Caki2 (cell line): ENCODE data around the gene NR2E1. TPM values are rescaled to one million over a fixed set of nuclear protein-coding genes. Genes with fewer than 3 reads are reported as not detected.

ENCODE experiments used
- total RNA-seq: library from RNA; depleted of rRNA; stranded (reverse); fragments of >200 nt; shearing (Covaris generic); gene quantifications from 2 replicates; pipeline ENCODE4 v1.2.3, GENCODE V29; 2014; ENCODE audit warnings: low replicate concordance; rRNA removed

The NR2E1 gene
- total RNA-seq, 1 experiment from 2014 or later, result not detected

Other genes starting within 250 kb of the NR2E1 start
- 0.84 and 6.6 TPM in 2 replicates for gene SEC63, start 207.8 kb upstream of the NR2E1 start, total RNA-seq
- gene OSTM1, start 91.3 kb upstream of the NR2E1 start, total RNA-seq, result 10.3 and 14.5 TPM in 2 replicates
- 142 and 169 TPM in 2 replicates for gene SNX3, start 95.0 kb downstream of the NR2E1 start, total RNA-seq
- gene AFG1L, start 129.0 kb downstream of the NR2E1 start, total RNA-seq, result 4.8 and 6.8 TPM in 2 replicates